Small intestine (tissue), 7 donors: ENCODE data around the gene SNAI3. TPM values are rescaled to one million over a fixed set of nuclear protein-coding genes. Genes with fewer than 3 reads are reported as not detected.

ENCODE experiments used
- DNase-seq, 2 donors: peaks; one replicate each; pipeline versions ENCODE4 v3.0.0 to v3.0.0-alpha.2; 2013
- FAIRE-seq: peaks from 2 replicates; lab custom pipeline; 2012; peaks lifted over from hg19 to GRCh38; lab: Jason Lieb, UNC
- H3K27ac ChIP-seq, 3 donors: one replicate each; pipeline ENCODE4 v1.5.1; 2013; ENCODE audit warnings: low read length in 2 of 3, mild to moderate bottlenecking in 2 of 3, control low read depth in 1 of 3, inconsistent platforms in 1 of 3, low read depth in 1 of 3, moderate library complexity in 1 of 3
- H3K27me3 ChIP-seq, 3 donors: one replicate each; pipeline ENCODE4 v1.6.1; 2013; ENCODE audit warnings: low read length in 3 of 3, inconsistent platforms in 1 of 3; ENCODE audit not compliant: control insufficient read depth in 3 of 3, insufficient read depth in 3 of 3
- H3K36me3 ChIP-seq, 3 donors: one replicate each; pipeline ENCODE4 v1.6.1; 2013; ENCODE audit warnings: low read length in 3 of 3, inconsistent platforms in 1 of 3, low read depth in 1 of 3, mild to moderate bottlenecking in 1 of 3, moderate library complexity in 1 of 3; ENCODE audit not compliant: control insufficient read depth in 3 of 3, insufficient read depth in 2 of 3
- H3K4me1 ChIP-seq, 3 donors: one replicate each; pipeline ENCODE4 v1.6.1; 2013; ENCODE audit warnings: low read length in 2 of 3, inconsistent platforms in 1 of 3, low read depth in 1 of 3, mild to moderate bottlenecking in 1 of 3, moderate library complexity in 1 of 3; ENCODE audit not compliant: control insufficient read depth in 3 of 3, insufficient read depth in 2 of 3
- H3K4me3 ChIP-seq, 3 donors: one replicate each; pipeline ENCODE4 v1.5.1; 2013; ENCODE audit warnings: low read length in 3 of 3, control low read depth in 1 of 3, inconsistent platforms in 1 of 3, low read depth in 1 of 3, mild to moderate bottlenecking in 1 of 3, moderate library complexity in 1 of 3
- H3K9me3 ChIP-seq, 2 donors: one replicate each; pipeline ENCODE4 v1.6.1; 2013; ENCODE audit warnings: low read depth in 1 of 2, low read length in 1 of 2; ENCODE audit not compliant: control insufficient read depth in 2 of 2, insufficient read depth in 1 of 2
- WGBS, 3 donors: extraction: QIAGEN DNeasy Blood & Tissue Kit; methylation state at CpG; one replicate each; pipeline ENCODE4 v1.1.7; 2013; 5-methylcytosine and 5-hydroxymethylcytosine counted together
- polyA plus RNA-seq, 4 donors: library from polyadenylated mRNA; stranded (reverse) in 3 of 4; unstranded in 1 of 4; fragments of 200-250 nt in 3 of 4; fragments of 120-200 nt in 1 of 4; gene quantifications; one replicate each; pipeline versions ENCODE4 v1.2.1 to v1.2.3, GENCODE V29; 2013
- donor health status: healthy with polysubstance abuse.
- donor health status: control.
- donor health status: control.
- donor health status: Bipolar disorder and iron deficiency.
- donor health status: healthy.

SNAI3 gene
- polyA plus RNA-seq, 4 donors, result 0.45 to 3.2 (median 0.86) TPM

GRCh38 chr16:88691924-88692560 is 5.7 kb upstream of the SNAI3 start:
- H3K36me3 ChIP-seq, result peaks cover under 1 to 19% (median 4%) of the 10 kb centered on the region in 3 donors
- peak overlapping the region in 1 of 3 donors; percentile 7 for H3K27ac ChIP-seq
- no peaks in the 10 kb centered on the region for H3K9me3 ChIP-seq
- DNase-seq, result peak in 1 of 2 donors; percentile 32
- H3K27me3 ChIP-seq, result peaks cover 0 to 12% (median 0%) of the 10 kb centered on the region in 3 donors
- 25 to 61% (median 38%) methylated on average over 24 to 26 of the region's 26 CpGs for WGBS, 3 donors
- FAIRE-seq, result no peak
- no peak overlapping the region for H3K4me3 ChIP-seq
- peaks cover 0 to 17% (median 2%) of the 10 kb centered on the region in 3 donors for H3K4me1 ChIP-seq

GRCh38 chr16:88691129-88691813 is 5.0 kb upstream of the SNAI3 start:
- 83 to 91% (median 89%) methylated on average over 33 of the region's 33 CpGs for WGBS, 3 donors
- Histone ChIP-seq H3K27ac (no peak overlapping the region), H3K4me1 (peaks cover 2 to 23% (median 5%) of the 10 kb centered on the region in 3 donors), H3K36me3 (peaks cover 0 to 12% (median 0%) of the 10 kb centered on the region in 3 donors), H3K27me3 (peaks cover 0 to 16% (median 0%) of the 10 kb centered on the region in 3 donors), H3K9me3 (no peaks in the 10 kb centered on the region), H3K4me3 (no peak overlapping the region)
- DNase-seq (no peak), FAIRE-seq (no peak)

- H3K27me3 ChIP-seq, result peaks cover 0 to 23% (median 0%) of the 10 kb centered on the region in 3 donors
- H3K4me3 ChIP-seq, result no peak overlapping the region
- 82 to 83% (median 83%) methylated on average over 21 of the region's 21 CpGs for WGBS, 3 donors
- no peak overlapping the region for H3K27ac ChIP-seq
- DNase-seq (no peak), FAIRE-seq (no peak)
- H3K4me1 ChIP-seq, result peaks cover 2 to 29% (median 5%) of the 10 kb centered on the region in 3 donors
- H3K36me3 ChIP-seq, result peaks cover 0 to 5% (median 0%) of the 10 kb centered on the region in 3 donors
- no peaks in the 10 kb centered on the region for H3K9me3 ChIP-seq
Measured at GRCh38 chr16:88690341-88691128, 4.2 kb upstream of the SNAI3 start.

- Histone ChIP-seq H3K9me3 (no peaks in the 10 kb centered on the region), H3K27ac (peak overlapping the region in 1 of 3 donors; percentile 58), H3K4me1 (peaks cover 2 to 38% (median 5%) of the 10 kb centered on the region in 3 donors), H3K27me3 (peaks cover 0 to 44% (median 2%) of the 10 kb centered on the region in 3 donors), H3K4me3 (no peak overlapping the region), H3K36me3 (no peaks in the 10 kb centered on the region)
- FAIRE-seq (no peak), DNase-seq (peak; percentile 77)
- 16 to 42% (median 29%) methylated on average over 27 to 28 of the region's 28 CpGs for WGBS, 3 donors
Measured at GRCh38 chr16:88688013-88688778, 1.9 kb upstream of the SNAI3 start.

GRCh38 chr16:88687676-88688012 is 1.3 kb upstream of the SNAI3 start:
- Histone ChIP-seq H3K27ac (peak overlapping the region in 1 of 3 donors; percentile 58), H3K27me3 (peaks cover 0 to 44% (median 2%) of the 10 kb centered on the region in 3 donors), H3K36me3 (no peaks in the 10 kb centered on the region), H3K4me3 (no peak overlapping the region), H3K4me1 (peaks cover 2 to 38% (median 5%) of the 10 kb centered on the region in 3 donors), H3K9me3 (no peaks in the 10 kb centered on the region)
- DNase-seq (no peak), FAIRE-seq (no peak)
- WGBS, 3 donors, result 23 to 62% (median 55%) methylated on average over 3 of the region's 3 CpGs

GRCh38 chr16:88687254-88687576 is 908 bp upstream of the SNAI3 start:
- 12 to 55% (median 20%) methylated on average over 10 of the region's 10 CpGs for WGBS, 3 donors
- Histone ChIP-seq H3K4me3 (no peak overlapping the region), H3K36me3 (no peaks in the 10 kb centered on the region), H3K27ac (no peak overlapping the region), H3K4me1 (peaks cover 2 to 38% (median 5%) of the 10 kb centered on the region in 3 donors), H3K27me3 (peaks cover 0 to 44% (median 2%) of the 10 kb centered on the region in 3 donors), H3K9me3 (no peaks in the 10 kb centered on the region)
- DNase-seq (peak in 1 of 2 donors; percentile 33), FAIRE-seq (no peak)

DNA sequence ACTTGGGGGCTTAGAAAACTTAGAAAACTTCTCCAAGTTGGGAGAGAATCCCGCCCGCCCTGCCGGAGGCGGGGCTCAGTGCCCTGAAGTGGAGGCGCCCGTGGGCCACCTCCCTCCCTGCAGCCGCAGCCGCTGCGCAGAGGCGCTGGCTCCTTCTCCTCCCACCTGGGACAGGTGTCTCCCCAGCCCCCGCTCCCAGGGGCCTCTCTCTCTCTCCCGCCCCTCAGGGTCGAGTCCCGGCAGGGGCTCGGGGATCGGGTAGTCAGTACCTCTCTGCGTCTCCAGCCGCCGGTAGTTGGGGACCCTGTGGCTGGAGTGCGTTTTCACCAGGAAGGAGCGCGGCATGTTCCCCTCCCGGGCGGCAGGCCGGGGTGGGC is 257 bp downstream of the SNAI3 start:
- 0 to 1% (median 1%) methylated on average over 21 to 25 of the region's 25 CpGs for WGBS, 3 donors
- peaks cover 0 to 51% (median 2%) of the 10 kb centered on the region in 3 donors for H3K27me3 ChIP-seq
- FAIRE-seq, result no peak

More for the DNA sequence above, 257 bp downstream of the SNAI3 start:
- Histone ChIP-seq H3K27ac (peak overlapping the region in 1 of 3 donors; percentile 71), H3K4me1 (peaks cover 2 to 38% (median 5%) of the 10 kb centered on the region in 3 donors), H3K9me3 (no peaks in the 10 kb centered on the region), H3K36me3 (no peaks in the 10 kb centered on the region), H3K4me3 (peak overlapping the region; percentile 41 to 60 (median 51))
- no peak for DNase-seq
